ENCODE measurements around the gene GFRA4.

Gene GFRA4

DNA sequence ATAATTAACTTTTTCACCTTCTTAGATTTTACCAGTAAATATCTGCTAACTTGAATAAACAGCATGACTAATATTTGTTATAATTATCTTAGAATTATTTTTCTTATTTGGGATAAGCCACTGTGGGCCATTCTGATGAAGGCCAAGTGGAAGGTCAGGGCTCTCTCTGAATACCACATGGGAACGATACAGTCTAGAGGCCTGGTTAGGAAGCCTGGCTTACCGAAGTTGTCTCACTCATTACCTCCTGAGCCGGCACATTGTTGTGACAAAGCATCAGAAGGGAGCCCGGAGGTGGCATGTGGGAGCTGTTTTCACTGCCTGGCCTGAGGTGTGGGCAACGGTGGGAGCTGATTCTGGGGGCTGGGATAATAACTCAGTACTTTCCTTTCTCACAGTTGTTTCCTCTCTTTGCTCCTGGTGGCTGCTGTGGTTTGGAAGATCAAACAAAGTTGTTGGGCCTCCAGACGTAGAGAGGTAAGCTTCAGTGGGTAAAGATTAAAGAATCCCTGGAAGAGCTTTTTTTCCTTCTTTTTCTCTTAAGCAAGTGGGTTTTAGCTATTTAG lies 29.2 kb downstream of the GFRA4 start:
- no CpG with 5 or more reads among the region's 6 CpGs for WGBS (ENCODE audit: insufficient coverage, insufficient read length)
- no peak overlapping the region for H3K27ac ChIP-seq (ENCODE audit: low read length)
- H3K9me3 ChIP-seq (ENCODE audit: control insufficient read depth, insufficient read depth, low read length), result no peaks in the 10 kb centered on the region
- H3K4me3 ChIP-seq (ENCODE audit: low read length), result no peak overlapping the region
- no peak for DNase-seq (ENCODE audit: low read depth, low spot score)
- peaks cover 2% of the 10 kb centered on the region; the same call in 1 of the 2 replicates for H3K4me1 ChIP-seq (ENCODE audit: control insufficient read depth, insufficient read depth, low read length)
- no peaks in the 10 kb centered on the region for H3K27me3 ChIP-seq (ENCODE audit: control insufficient read depth, insufficient read depth, low read length)
- H3K36me3 ChIP-seq (ENCODE audit: control insufficient read depth, insufficient read depth, low read length), result no peaks in the 10 kb centered on the region

DNA sequence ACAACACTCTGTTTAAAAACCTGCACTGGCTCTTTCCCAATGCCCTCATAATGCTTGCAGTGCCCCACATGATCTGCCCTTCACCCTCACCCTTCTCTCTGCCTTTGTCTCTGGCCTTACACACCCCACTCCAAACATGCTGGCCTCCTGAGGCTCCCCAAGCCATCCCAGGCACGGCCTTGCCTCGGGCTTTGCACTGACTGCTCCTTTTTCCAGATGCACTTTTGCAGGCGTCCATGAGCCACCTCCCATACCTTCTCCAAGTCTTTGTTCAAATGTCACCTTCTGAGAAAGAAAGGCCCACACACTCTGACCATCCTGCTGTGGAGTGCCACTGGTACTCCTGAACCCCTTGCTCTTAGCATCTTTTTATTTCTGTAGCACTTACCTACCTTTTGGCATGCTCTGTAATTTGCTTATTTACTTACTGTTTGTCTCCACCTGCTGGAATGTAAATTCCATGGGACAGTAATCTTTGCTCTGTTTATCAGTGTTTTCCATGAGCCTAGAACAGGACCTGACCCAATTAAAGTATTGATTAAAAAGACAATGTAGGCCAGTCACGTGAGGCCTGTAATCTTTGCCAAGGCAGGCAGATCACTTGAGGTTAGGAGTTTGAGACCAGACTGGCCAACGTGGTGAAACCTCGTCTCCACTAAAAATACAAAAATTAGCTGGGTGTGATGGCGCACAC lies 30.7 kb downstream of the GFRA4 start:
- no CpG with 5 or more reads among the region's 7 CpGs for WGBS (ENCODE audit: insufficient coverage, insufficient read length)
- Histone ChIP-seq H3K9me3 (ENCODE audit: control insufficient read depth, insufficient read depth, low read length) (no peaks in the 10 kb centered on the region), H3K27me3 (ENCODE audit: control insufficient read depth, insufficient read depth, low read length) (no peaks in the 10 kb centered on the region), H3K27ac (ENCODE audit: low read length) (no peak overlapping the region), H3K4me3 (ENCODE audit: low read length) (no peak overlapping the region), H3K4me1 (ENCODE audit: control insufficient read depth, insufficient read depth, low read length) (peaks cover 2% of the 10 kb centered on the region; the same call in 1 of the 2 replicates), H3K36me3 (ENCODE audit: control insufficient read depth, insufficient read depth, low read length) (no peaks in the 10 kb centered on the region)
- no peak for DNase-seq (ENCODE audit: low read depth, low spot score)

DNA sequence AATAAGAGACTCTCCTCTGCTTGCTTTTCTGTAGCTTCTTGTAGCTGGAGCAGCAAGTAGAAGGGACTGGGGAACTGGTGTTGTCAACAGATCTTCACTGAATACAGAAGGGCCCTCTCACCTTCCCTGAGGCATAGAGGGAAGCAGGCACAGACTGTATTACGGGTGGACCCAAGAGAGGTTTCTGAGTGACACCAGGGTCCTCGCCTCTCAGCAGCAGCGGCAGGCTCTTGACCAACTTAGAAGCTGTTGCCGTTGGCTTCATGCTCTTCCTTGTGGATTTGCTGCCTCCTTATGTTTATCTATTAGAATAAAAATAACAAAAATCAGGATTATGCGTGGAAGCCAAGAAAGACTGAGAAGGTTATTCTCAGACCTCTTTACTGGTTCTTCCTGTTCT lies 31.7 kb downstream of the GFRA4 start:
- WGBS (ENCODE audit: insufficient coverage, insufficient read length), result no CpG with 5 or more reads among the region's 5 CpGs

DNA sequence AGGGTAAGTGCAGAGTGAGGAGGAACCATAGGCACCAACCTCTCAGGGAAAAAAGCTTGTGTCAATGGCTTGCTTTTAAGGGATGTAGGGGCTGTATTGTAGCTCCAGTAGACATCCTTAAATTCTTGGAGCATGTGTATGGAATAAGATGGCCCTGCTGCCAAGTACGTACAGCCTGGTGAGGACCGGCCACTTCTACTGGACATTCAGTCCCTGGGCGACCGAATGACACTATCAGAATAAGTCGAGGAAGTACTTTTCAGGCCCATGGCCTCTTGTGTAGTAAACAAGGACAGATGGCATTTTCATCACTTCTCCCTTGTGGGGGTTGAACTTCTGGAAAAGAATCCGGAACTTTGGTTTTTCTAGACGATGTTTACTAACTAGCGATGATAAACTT lies 32.8 kb downstream of the GFRA4 start:
- Histone ChIP-seq H3K27me3 (ENCODE audit: control insufficient read depth, insufficient read depth, low read length) (no peaks in the 10 kb centered on the region), H3K4me3 (ENCODE audit: low read length) (no peak overlapping the region), H3K4me1 (ENCODE audit: control insufficient read depth, insufficient read depth, low read length) (peaks cover 2% of the 10 kb centered on the region; the same call in 1 of the 2 replicates), H3K9me3 (ENCODE audit: control insufficient read depth, insufficient read depth, low read length) (no peaks in the 10 kb centered on the region), H3K27ac (ENCODE audit: low read length) (no peak overlapping the region), H3K36me3 (ENCODE audit: control insufficient read depth, insufficient read depth, low read length) (no peaks in the 10 kb centered on the region)
- DNase-seq (ENCODE audit: low read depth, low spot score), result no peak
- WGBS (ENCODE audit: insufficient coverage, insufficient read length), result no CpG with 5 or more reads among the region's 8 CpGs

More for the DNA sequence above, 31.7 kb downstream of the GFRA4 start:
- H3K4me3 ChIP-seq (ENCODE audit: low read length), result no peak overlapping the region
- H3K27me3 ChIP-seq (ENCODE audit: control insufficient read depth, insufficient read depth, low read length), result no peaks in the 10 kb centered on the region
- H3K9me3 ChIP-seq (ENCODE audit: control insufficient read depth, insufficient read depth, low read length), result no peaks in the 10 kb centered on the region
- no peak overlapping the region for H3K27ac ChIP-seq (ENCODE audit: low read length)
- H3K4me1 ChIP-seq (ENCODE audit: control insufficient read depth, insufficient read depth, low read length), result peaks cover 2% of the 10 kb centered on the region; the same call in 1 of the 2 replicates
- H3K36me3 ChIP-seq (ENCODE audit: control insufficient read depth, insufficient read depth, low read length), result no peaks in the 10 kb centered on the region
- no peak for DNase-seq (ENCODE audit: low read depth, low spot score)

DNA sequence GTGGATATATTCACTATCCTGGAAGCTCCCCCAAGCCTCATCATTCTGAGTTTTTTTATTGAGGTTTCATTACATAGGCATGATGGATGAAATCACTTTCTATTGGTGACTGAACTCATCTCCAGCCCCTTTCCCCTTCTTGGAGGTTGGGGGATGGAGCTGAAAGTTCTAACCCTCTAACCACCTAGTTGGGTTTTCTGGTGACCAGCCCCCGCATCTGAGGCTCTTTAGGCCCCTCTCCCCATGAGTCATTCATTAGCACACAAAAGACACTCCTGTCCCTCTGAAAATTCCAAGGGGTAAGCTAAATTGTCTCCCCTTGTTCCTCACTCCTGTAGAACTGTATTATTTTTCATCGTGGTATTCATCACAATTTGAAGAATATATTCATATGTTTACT lies 33.3 kb downstream of the GFRA4 start:
- Histone ChIP-seq H3K4me1 (ENCODE audit: control insufficient read depth, insufficient read depth, low read length) (peaks cover 2% of the 10 kb centered on the region; the same call in 1 of the 2 replicates), H3K27me3 (ENCODE audit: control insufficient read depth, insufficient read depth, low read length) (no peaks in the 10 kb centered on the region), H3K4me3 (ENCODE audit: low read length) (no peak overlapping the region), H3K36me3 (ENCODE audit: control insufficient read depth, insufficient read depth, low read length) (no peaks in the 10 kb centered on the region), H3K9me3 (ENCODE audit: control insufficient read depth, insufficient read depth, low read length) (no peaks in the 10 kb centered on the region), H3K27ac (ENCODE audit: low read length) (no peak overlapping the region)
- no CpG with 5 or more reads among the region's 2 CpGs for WGBS (ENCODE audit: insufficient coverage, insufficient read length)
- DNase-seq (ENCODE audit: low read depth, low spot score), result no peak

DNA sequence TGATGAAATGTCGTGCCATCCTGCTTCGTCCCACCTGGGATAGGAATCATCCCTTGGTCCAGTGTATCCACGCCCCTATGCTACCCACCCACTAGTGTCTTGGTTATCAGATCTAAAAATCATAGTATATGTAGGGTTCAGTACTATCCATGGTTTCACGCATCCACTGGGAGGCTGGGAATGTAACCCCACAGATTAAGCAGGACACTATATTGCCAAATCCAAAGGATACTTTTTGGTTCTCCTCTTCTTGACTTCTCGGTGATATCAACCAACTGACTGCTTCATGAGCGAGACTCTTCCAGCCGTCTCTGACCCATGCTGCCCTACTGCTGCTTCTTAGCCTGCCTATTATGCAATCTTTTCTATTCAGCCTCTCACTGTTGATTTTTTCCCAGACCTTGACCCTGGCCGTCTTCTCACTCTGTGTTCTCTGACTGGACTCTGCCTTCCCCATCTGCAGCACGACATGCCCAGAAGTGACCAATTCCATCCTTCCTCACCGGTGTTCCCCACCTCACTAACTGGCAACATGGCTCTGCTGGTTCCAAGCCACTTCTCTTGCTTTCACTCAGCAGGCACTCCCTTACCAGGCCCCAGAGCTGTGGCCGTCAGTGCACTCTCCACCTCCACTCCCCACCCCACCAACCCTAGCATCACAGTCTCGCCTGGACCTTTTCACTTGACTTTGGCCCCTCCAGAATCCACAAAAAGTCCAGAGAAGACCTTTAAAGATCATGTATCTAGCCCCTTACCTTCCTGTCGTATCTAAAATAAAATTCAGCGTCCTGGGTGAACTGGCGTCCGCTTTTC lies 34.5 kb downstream of the GFRA4 start:
- DNase-seq (ENCODE audit: low read depth, low spot score), result no peak
- Histone ChIP-seq H3K36me3 (ENCODE audit: control insufficient read depth, insufficient read depth, low read length) (no peaks in the 10 kb centered on the region), H3K9me3 (ENCODE audit: control insufficient read depth, insufficient read depth, low read length) (no peaks in the 10 kb centered on the region), H3K4me3 (ENCODE audit: low read length) (no peak overlapping the region), H3K27ac (ENCODE audit: low read length) (no peak overlapping the region), H3K4me1 (ENCODE audit: control insufficient read depth, insufficient read depth, low read length) (peaks cover 2% of the 10 kb centered on the region; the same call in 1 of the 2 replicates), H3K27me3 (ENCODE audit: control insufficient read depth, insufficient read depth, low read length) (no peaks in the 10 kb centered on the region)
- no CpG with 5 or more reads among the region's 16 CpGs for WGBS (ENCODE audit: insufficient coverage, insufficient read length)

DNA sequence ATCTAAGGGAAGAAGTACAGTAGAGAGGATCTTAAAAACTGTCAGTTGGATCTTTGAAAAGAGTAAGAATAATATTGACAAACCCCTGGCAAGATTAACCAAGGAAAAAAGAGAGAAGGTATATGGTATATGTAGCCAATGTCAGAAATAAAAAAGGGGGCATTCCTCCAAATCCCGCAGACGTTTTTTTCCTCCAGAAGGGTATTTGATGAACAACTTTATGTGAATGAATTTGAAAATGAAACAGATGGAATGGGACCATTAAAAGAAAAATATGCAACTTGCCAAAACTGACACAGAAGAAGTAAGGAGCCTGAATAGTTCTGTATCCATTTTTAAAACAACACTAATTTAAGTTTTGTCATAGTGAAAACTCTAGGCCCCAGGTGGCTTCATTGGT lies 35.7 kb downstream of the GFRA4 start:
- Histone ChIP-seq H3K36me3 (ENCODE audit: control insufficient read depth, insufficient read depth, low read length) (no peaks in the 10 kb centered on the region), H3K4me3 (ENCODE audit: low read length) (no peak overlapping the region), H3K27me3 (ENCODE audit: control insufficient read depth, insufficient read depth, low read length) (no peaks in the 10 kb centered on the region), H3K4me1 (ENCODE audit: control insufficient read depth, insufficient read depth, low read length) (peaks cover 2% of the 10 kb centered on the region; the same call in 1 of the 2 replicates), H3K27ac (ENCODE audit: low read length) (no peak overlapping the region), H3K9me3 (ENCODE audit: control insufficient read depth, insufficient read depth, low read length) (no peaks in the 10 kb centered on the region)
- no peak for DNase-seq (ENCODE audit: low read depth, low spot score)
- WGBS (ENCODE audit: insufficient coverage, insufficient read length), result no CpG with 5 or more reads among the region's 2 CpGs

DNA sequence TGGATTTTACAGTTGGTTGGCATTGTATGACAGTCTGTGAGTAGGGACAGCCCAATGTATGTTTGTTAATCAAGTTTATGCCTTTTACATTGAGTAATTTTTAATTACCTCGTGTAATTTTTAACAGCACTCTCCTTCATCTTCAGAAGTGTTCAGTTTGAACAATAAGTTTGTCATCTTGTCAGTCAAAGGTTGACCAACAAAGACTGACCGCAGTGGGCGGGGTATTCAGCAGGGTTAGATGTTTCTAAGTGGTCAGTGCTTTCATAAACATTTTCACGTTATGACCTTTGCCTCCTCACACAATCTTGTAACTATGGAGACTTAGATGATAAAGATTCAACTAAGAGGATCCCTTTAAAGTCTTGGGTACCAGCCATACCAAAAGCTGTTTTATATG lies 40.8 kb downstream of the GFRA4 start:
- no peaks in the 10 kb centered on the region for H3K9me3 ChIP-seq (ENCODE audit: control insufficient read depth, insufficient read depth, low read length)
- DNase-seq (ENCODE audit: low read depth, low spot score), result no peak
- no peak overlapping the region for H3K27ac ChIP-seq (ENCODE audit: low read length)
- WGBS (ENCODE audit: insufficient coverage, insufficient read length), result no CpG with 5 or more reads among the region's 4 CpGs
- H3K27me3 ChIP-seq (ENCODE audit: control insufficient read depth, insufficient read depth, low read length), result no peaks in the 10 kb centered on the region
- no peaks in the 10 kb centered on the region for H3K4me1 ChIP-seq (ENCODE audit: control insufficient read depth, insufficient read depth, low read length)
- no peak overlapping the region for H3K4me3 ChIP-seq (ENCODE audit: low read length)
- H3K36me3 ChIP-seq (ENCODE audit: control insufficient read depth, insufficient read depth, low read length), result no peaks in the 10 kb centered on the region

DNA sequence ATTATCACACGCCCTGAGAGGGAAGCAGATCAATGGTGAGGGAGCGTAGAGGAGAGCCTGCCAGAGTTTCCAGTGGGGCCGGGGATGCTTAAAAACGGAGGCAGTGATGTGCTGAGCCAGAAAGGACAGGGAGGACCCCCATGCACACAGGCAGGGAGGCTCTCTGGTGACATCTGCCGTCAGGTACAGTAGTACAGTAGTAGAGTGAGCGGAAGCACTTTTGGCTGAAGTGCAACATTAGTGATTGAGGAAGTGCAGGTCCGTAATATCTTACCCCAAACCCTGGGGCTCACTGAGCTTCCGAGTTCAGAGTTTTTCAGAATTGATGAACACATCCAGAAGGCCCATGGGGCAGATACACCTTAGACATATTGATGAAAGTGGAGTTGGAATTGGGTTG lies 42.1 kb downstream of the GFRA4 start:
- H3K36me3 ChIP-seq (ENCODE audit: control insufficient read depth, insufficient read depth, low read length), result no peaks in the 10 kb centered on the region
- H3K4me1 ChIP-seq (ENCODE audit: control insufficient read depth, insufficient read depth, low read length), result peaks cover under 1% of the 10 kb centered on the region; the same call in 1 of the 2 replicates
- H3K9me3 ChIP-seq (ENCODE audit: control insufficient read depth, insufficient read depth, low read length), result no peaks in the 10 kb centered on the region
- no peak overlapping the region for H3K4me3 ChIP-seq (ENCODE audit: low read length)
- no peak overlapping the region for H3K27ac ChIP-seq (ENCODE audit: low read length)
- DNase-seq (ENCODE audit: low read depth, low spot score), result no peak
- no CpG with 5 or more reads among the region's 8 CpGs for WGBS (ENCODE audit: insufficient coverage, insufficient read length)
- H3K27me3 ChIP-seq (ENCODE audit: control insufficient read depth, insufficient read depth, low read length), result no peaks in the 10 kb centered on the region

DNA sequence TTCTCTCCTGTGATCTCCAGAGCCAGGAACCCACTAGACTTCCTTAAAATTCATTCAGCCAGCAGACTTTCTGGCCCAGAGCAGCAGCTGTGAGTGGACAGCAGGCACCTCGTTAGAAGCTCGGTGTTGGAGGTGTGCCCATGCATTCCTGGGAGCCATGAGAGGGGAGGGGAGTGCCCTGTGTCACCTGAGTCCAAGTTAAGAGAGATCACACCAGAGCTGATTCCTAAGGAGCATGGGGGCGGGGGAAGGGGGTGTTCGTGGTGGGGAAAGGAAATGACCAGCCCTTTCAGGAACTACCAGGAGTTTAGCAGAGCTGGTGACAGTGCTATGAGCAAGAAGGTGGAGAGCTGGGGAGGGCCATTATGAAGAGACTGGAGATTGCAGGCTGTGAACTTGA lies 46.9 kb downstream of the GFRA4 start:
- WGBS (ENCODE audit: insufficient coverage, insufficient read length), result no CpG with 5 or more reads among the region's 4 CpGs
- DNase-seq (ENCODE audit: low read depth, low spot score), result no peak
- Histone ChIP-seq H3K4me1 (ENCODE audit: control insufficient read depth, insufficient read depth, low read length) (peaks cover 2% of the 10 kb centered on the region; the same call in 1 of the 2 replicates), H3K9me3 (ENCODE audit: control insufficient read depth, insufficient read depth, low read length) (no peaks in the 10 kb centered on the region), H3K4me3 (ENCODE audit: low read length) (no peak overlapping the region), H3K36me3 (ENCODE audit: control insufficient read depth, insufficient read depth, low read length) (no peaks in the 10 kb centered on the region), H3K27ac (ENCODE audit: low read length) (no peak overlapping the region), H3K27me3 (ENCODE audit: control insufficient read depth, insufficient read depth, low read length) (no peaks in the 10 kb centered on the region)
